Activated T-helper 17 cell treated with anti-CD3 and anti-CD28 coated beads, Interleukin-2, amount 50 U/mL, for 72 hours (primary cell): Measurements from ENCODE around the gene RNASE13. TPM values are rescaled to one million over a fixed set of nuclear protein-coding genes. Genes with fewer than 3 reads are reported as not detected.

ENCODE experiments used
- total RNA-seq, 2 donors: library from RNA; stranded (reverse); gene quantifications; one replicate each; pipeline ENCODE4 v1.2.3, GENCODE V29; 2022

The RNASE13 gene
- total RNA-seq, 2 donors from 2014 or later: not detected

Other genes starting within 250 kb of the RNASE13 start
- under 1 TPM in 1 of 2 donors, not detected in 1; 0.56 TPM for gene RNASE1, start 232.0 kb downstream of the RNASE13 start, total RNA-seq
- gene RNASE3, start 143.4 kb downstream of the RNASE13 start, total RNA-seq: not detected
- gene RNASE2, start 79.3 kb downstream of the RNASE13 start, total RNA-seq: not detected
- gene METTL17, start 44.8 kb downstream of the RNASE13 start, total RNA-seq: 100 to 1,000 TPM in 1 of 2 donors, 10 to 100 TPM in 1; 83.2 to 102 TPM
- gene SLC39A2, start 35.5 kb downstream of the RNASE13 start, total RNA-seq: under 1 TPM; 0.24 to 0.30 TPM
- 1 to 10 TPM; 4.1 to 5.4 TPM for gene NDRG2, start 9.7 kb downstream of the RNASE13 start, total RNA-seq
- gene TPPP2, start 4.6 kb downstream of the RNASE13 start, total RNA-seq: not detected
- not detected for gene RNASE7, start 7.6 kb upstream of the RNASE13 start, total RNA-seq
- not detected for gene RNASE8, start 23.0 kb upstream of the RNASE13 start, total RNA-seq
- gene ARHGEF40, start 35.5 kb upstream of the RNASE13 start, total RNA-seq: under 1 TPM in 1 of 2 donors, not detected in 1; 0.26 TPM
- gene ZNF219, start 63.8 kb upstream of the RNASE13 start, total RNA-seq: 10 to 100 TPM in 1 of 2 donors, 1 to 10 TPM in 1; 9.6 to 18.3 TPM
- not detected for gene TMEM253, start 66.3 kb upstream of the RNASE13 start, total RNA-seq
- gene OR5AU1, start 121.3 kb upstream of the RNASE13 start, total RNA-seq: not detected
- gene HNRNPC, start 234.6 kb upstream of the RNASE13 start, total RNA-seq: 100 to 1,000 TPM; 720 to 984 TPM
- gene RPGRIP1, start 245.3 kb upstream of the RNASE13 start, total RNA-seq: not detected